Adrenal gland (tissue), 12 donors: ENCODE results near the gene KLHL36. TPM values are rescaled to one million over a fixed set of nuclear protein-coding genes. Genes with fewer than 3 reads are reported as not detected.

Experiments
- DNase-seq, 7 donors: peaks; one replicate each; pipeline ENCODE4 v3.0.0-alpha.2; 2019 to 2020
- H3K27ac ChIP-seq, 5 donors: fragments of 200-600 bp; sonication (generic) in 4 of 5; 1 replicate in 3 of 5; 2 replicates in 2 of 5; pipeline versions ENCODE4 v1.5.1 to v1.8.0; 2016 to 2020; ENCODE audit warnings: mild to moderate bottlenecking in 1 of 5
- H3K27me3 ChIP-seq: fragments of 200-600 bp; 2 replicates; pipeline ENCODE4 v1.8.0; 2021
- H3K36me3 ChIP-seq, 2 donors: fragments of 200-600 bp; replicated peaks in 1 of 2; 1 replicate in 1 of 2; 2 replicates in 1 of 2; pipeline versions ENCODE4 v1.5.1 to v1.8.0; 2018 to 2022
- H3K4me1 ChIP-seq, 2 donors: fragments of 200-600 bp; replicated peaks in 1 of 2; 1 replicate in 1 of 2; 2 replicates in 1 of 2; pipeline versions ENCODE4 v1.5.1 to v1.8.0; 2018 to 2021
- H3K4me3 ChIP-seq, 4 donors: fragments of 200-600 bp; sonication (generic) in 3 of 4; one replicate each; pipeline ENCODE4 v1.5.1; 2016 to 2018
- H3K9me3 ChIP-seq, 3 donors: fragments of 200-600 bp; sonication (generic) in 1 of 3; replicated peaks in 1 of 3; 1 replicate in 2 of 3; 2 replicates in 1 of 3; pipeline versions ENCODE4 v1.5.1 to v1.8.0; 2016 to 2021
- CTCF ChIP-seq, 6 experiments: fragments of 450-650 bp in 4 of 6; fragments of 200-600 bp in 2 of 6; sonication (generic) in 1 of 6; IDR thresholded peaks; 1 replicate in 5 of 6; 2 replicates in 1 of 6; pipeline versions ENCODE4 v1.5.1 to v1.8.0; 2016 to 2021; ENCODE audit warnings: antibody characterized with exemption in 6 of 6, mild to moderate bottlenecking in 2 of 6, moderate library complexity in 1 of 6
- POLR2A ChIP-seq, 2 donors: fragments of 450-650 bp; IDR thresholded peaks; one replicate each; pipeline ENCODE4 v1.6.1; 2017; ENCODE audit warnings: antibody characterized with exemption in 2 of 2, mild to moderate bottlenecking in 2 of 2, moderate library complexity in 1 of 2
- WGBS, 4 donors: extraction: QIAGEN DNeasy Blood & Tissue Kit in 2 of 4; methylation state at CpG; one replicate each; pipeline versions ENCODE4 v1.1.5 to v1.1.7; 2013 to 2017; 5-methylcytosine and 5-hydroxymethylcytosine counted together
- intact Hi-C, 2 donors: fragments of 100-400 bp; cut with DNase I; formaldehyde crosslinking; loops; one replicate each; pipeline versions ENCODE4 v1.14.1 to v1.15.0; 2022 to 2023
- polyA plus RNA-seq, 3 donors: library from polyadenylated mRNA; stranded (reverse); fragments of 200-250 nt in 2 of 3; fragments of 350-450 nt in 1 of 3; fragmentation: Illumina TruSeq in 1 of 3; extraction: RNeasy Lipid Tissue Mini Kit (QIAGEN cat#74804) in 1 of 3; gene quantifications; one replicate each; pipeline ENCODE4 v1.2.3, GENCODE V29; 2013 to 2014
- total RNA-seq, 9 donors: library from RNA; depleted of rRNA in 4 of 9; stranded (reverse); fragments of >200 nt in 4 of 9; fragments of 120-200 nt in 1 of 9; fragmentation: NEBNext Ultra II Directional in 1 of 9; extraction: Animal tissue kit (Norgen Biotek cat#: 25700) in 1 of 9; gene quantifications; one replicate each; pipeline versions ENCODE4 v1.1.0 to v1.2.4, GENCODE V29; 2013 to 2023
- donor health status: healthy with polysubstance abuse.
- donor health status: Bipolar disorder and iron deficiency.
- donor health status: DM: yes; HTN: yes; CAD: no.
- donor health status: DM: no; HTN: no; CAD: no.
- donor health status: DM: no; HTN: no; CAD: no.
- donor health status: DM: yes; HTN: yes; CAD: no.

The KLHL36 gene
- total and polyA plus RNA-seq, 12 donors: 10.7 to 81.6 (median 54.7) TPM

DNA sequence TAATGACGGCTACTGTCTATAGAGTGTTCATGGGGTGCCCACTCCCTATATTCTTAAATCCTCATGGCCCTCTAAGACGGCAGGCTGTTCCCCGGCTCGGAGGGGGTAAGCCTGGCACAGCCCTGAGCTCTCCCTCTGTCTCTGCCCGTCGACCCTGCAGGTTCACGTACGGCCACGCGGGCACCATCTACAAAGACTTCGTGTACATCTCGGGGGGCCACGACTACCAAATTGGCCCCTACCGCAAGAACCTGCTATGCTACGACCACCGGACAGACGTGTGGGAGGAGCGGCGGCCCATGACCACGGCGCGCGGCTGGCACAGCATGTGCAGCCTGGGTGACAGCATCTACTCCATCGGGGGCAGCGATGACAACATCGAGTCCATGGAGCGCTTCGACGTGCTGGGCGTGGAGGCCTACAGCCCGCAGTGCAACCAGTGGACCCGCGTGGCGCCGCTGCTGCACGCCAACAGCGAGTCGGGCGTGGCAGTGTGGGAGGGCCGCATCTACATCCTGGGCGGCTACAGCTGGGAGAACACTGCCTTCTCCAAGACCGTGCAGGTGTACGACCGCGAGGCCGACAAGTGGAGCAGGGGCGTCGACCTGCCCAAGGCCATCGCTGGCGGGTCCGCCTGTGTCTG, 13.2 kb downstream of the KLHL36 start:
- peaks cover 9 to 11% of the 10 kb centered on the region in 2 donors for H3K4me1 ChIP-seq
- H3K27ac ChIP-seq: no peak overlapping the region
- H3K9me3 ChIP-seq: no peaks in the 10 kb centered on the region
- no peaks in the 10 kb centered on the region for H3K27me3 ChIP-seq
- H3K36me3 ChIP-seq: peaks cover 0 to 87% of the 10 kb centered on the region in 2 donors
- H3K4me3 ChIP-seq: no peak overlapping the region
- intact Hi-C loops: no loop called here
- DNase-seq: no peak
- TF ChIP-seq CTCF (IDR thresholded peaks at IDR 0.05): no peak
- no peak for TF ChIP-seq POLR2A (IDR thresholded peaks at IDR 0.05)
- WGBS, 4 donors: 95 to 97% (median 96%) methylated on average over 41 to 51 of the region's 51 CpGs

- intact Hi-C loops: no loop called here
- 93 to 96% (median 95%) methylated on average over 9 of the region's 9 CpGs for WGBS, 4 donors
- H3K27ac ChIP-seq: no peak overlapping the region
- no peaks in the 10 kb centered on the region for H3K27me3 ChIP-seq
- DNase-seq: no peak
- H3K4me1 ChIP-seq: peaks cover 9 to 11% of the 10 kb centered on the region in 2 donors
- peaks cover 0 to 79% of the 10 kb centered on the region in 2 donors for H3K36me3 ChIP-seq
- TF ChIP-seq POLR2A (IDR thresholded peaks at IDR 0.05) (no peak), CTCF (IDR thresholded peaks at IDR 0.05) (no peak)
- H3K4me3 ChIP-seq: no peak overlapping the region
- no peaks in the 10 kb centered on the region for H3K9me3 ChIP-seq
Measured at GRCh38 chr16:84662471-84662870, 14.2 kb downstream of the KLHL36 start.

DNA sequence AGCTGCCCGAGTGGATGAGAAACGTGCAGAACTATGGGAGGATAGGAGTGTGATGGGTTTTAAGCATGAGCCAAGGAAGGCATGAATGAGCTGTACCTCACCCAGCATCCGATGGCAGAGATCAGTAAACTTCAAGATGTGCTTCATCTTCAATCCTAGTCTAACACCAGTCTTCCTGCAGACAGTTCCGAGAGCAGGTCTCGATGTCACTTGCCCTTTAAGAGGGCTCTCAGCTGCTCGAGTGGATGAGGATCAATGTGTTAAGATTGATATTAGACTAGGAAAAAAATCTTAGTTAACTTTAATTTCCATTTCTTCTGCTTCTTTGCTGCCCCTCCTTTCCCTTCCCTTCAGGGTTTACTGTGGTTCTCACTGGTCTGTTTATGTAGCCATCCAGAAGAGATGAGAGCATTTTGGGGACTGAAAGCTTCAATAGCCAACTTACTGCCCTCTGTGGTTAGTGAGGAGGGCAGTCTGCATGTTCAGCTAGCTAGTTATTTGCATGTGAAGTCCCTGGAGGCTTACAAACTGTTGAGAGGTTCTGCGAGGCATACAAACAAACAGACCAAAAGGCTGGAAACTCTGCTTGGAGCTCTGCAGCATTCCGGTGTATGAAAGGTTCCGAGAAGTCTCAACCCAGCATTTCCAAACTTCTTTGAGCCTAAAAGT, 15.3 kb downstream of the KLHL36 start:
- no peaks in the 10 kb centered on the region for H3K27me3 ChIP-seq
- WGBS, 4 donors: 71 to 88% (median 75%) methylated on average over 9 of the region's 9 CpGs
- no peak for TF ChIP-seq POLR2A (IDR thresholded peaks at IDR 0.05)
- no peak overlapping the region for H3K27ac ChIP-seq
- no peaks in the 10 kb centered on the region for H3K9me3 ChIP-seq
- no peak overlapping the region for H3K4me3 ChIP-seq
- DNase-seq: no peak
- intact Hi-C loops: no loop called here
- peaks cover 5% of the 10 kb centered on the region in 2 donors for H3K4me1 ChIP-seq
- H3K36me3 ChIP-seq: peaks cover 0 to 68% of the 10 kb centered on the region in 2 donors

DNA sequence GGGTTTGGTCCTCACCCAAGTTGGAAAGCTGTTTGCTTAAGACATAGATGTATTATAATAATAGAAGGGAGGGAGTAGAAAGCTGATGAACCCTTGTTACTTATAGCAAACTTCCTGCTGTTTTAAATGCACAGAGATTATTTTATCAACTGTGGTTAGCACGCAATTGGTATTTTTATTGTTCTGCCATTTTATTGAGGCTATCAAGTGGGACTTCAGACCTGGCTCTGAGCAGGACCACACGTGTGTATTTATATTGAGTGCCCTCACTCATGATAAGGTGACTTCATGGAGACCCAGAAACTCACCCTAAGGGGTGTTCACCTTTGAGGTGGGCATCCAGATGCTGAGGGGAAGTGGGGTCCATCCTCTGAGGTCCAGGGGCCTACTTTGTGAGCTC, 17.0 kb downstream of the KLHL36 start:
- intact Hi-C loops: no loop called here
- H3K9me3 ChIP-seq: no peaks in the 10 kb centered on the region
- no peak for TF ChIP-seq POLR2A (IDR thresholded peaks at IDR 0.05)
- no peak for TF ChIP-seq CTCF (IDR thresholded peaks at IDR 0.05)
- 89 to 100% (median 93%) methylated on average over 2 of the region's 2 CpGs for WGBS, 4 donors
- H3K4me3 ChIP-seq: no peak overlapping the region
- no peaks in the 10 kb centered on the region for H3K4me1 ChIP-seq
- H3K27me3 ChIP-seq: no peaks in the 10 kb centered on the region
- H3K36me3 ChIP-seq: peaks cover 0 to 50% of the 10 kb centered on the region in 2 donors
- no peak for DNase-seq
- H3K27ac ChIP-seq: no peak overlapping the region
